BLaER1 (cell line): ENCODE measurements around the gene NEFH.
"Not testable (repeated sequence)": the region's sequence is repeated elsewhere in the genome, so short reads cannot be mapped to it uniquely, and the experiment has no call there.

ENCODE experiments used
- H3K27ac ChIP-seq: shearing (Covaris generic); formaldehyde crosslinking; 2 replicates; pipeline ENCODE4 v1.8.1; 2022
- H3K27me3 ChIP-seq: shearing (Covaris generic); formaldehyde crosslinking; 2 replicates; pipeline ENCODE4 v1.8.1; 2022
- H3K36me3 ChIP-seq: shearing (Covaris generic); formaldehyde crosslinking; 2 replicates; pipeline ENCODE4 v1.8.1; 2022
- H3K4me1 ChIP-seq: shearing (Covaris generic); formaldehyde crosslinking; 2 replicates; pipeline ENCODE4 v1.8.1; 2022
- H3K4me2 ChIP-seq: shearing (Covaris generic); formaldehyde crosslinking; 2 replicates; pipeline ENCODE4 v1.8.1; 2022
- H3K4me3 ChIP-seq: shearing (Covaris generic); formaldehyde crosslinking; 2 replicates; pipeline ENCODE4 v1.8.1; 2022
- H3K9ac ChIP-seq: shearing (Covaris generic); formaldehyde crosslinking; 2 replicates; pipeline ENCODE4 v1.8.1; 2022
- H3K9me3 ChIP-seq: shearing (Covaris generic); formaldehyde crosslinking; 2 replicates; pipeline ENCODE4 v1.8.1; 2022
- H4K20me1 ChIP-seq: shearing (Covaris generic); formaldehyde crosslinking; 2 replicates; pipeline ENCODE4 v1.8.1; 2022
- Cebpa-rat ChIP-seq: shearing (Covaris generic); IDR thresholded peaks from 2 replicates; pipeline ENCODE4 v1.8.1; 2022

Gene NEFH, protein sequence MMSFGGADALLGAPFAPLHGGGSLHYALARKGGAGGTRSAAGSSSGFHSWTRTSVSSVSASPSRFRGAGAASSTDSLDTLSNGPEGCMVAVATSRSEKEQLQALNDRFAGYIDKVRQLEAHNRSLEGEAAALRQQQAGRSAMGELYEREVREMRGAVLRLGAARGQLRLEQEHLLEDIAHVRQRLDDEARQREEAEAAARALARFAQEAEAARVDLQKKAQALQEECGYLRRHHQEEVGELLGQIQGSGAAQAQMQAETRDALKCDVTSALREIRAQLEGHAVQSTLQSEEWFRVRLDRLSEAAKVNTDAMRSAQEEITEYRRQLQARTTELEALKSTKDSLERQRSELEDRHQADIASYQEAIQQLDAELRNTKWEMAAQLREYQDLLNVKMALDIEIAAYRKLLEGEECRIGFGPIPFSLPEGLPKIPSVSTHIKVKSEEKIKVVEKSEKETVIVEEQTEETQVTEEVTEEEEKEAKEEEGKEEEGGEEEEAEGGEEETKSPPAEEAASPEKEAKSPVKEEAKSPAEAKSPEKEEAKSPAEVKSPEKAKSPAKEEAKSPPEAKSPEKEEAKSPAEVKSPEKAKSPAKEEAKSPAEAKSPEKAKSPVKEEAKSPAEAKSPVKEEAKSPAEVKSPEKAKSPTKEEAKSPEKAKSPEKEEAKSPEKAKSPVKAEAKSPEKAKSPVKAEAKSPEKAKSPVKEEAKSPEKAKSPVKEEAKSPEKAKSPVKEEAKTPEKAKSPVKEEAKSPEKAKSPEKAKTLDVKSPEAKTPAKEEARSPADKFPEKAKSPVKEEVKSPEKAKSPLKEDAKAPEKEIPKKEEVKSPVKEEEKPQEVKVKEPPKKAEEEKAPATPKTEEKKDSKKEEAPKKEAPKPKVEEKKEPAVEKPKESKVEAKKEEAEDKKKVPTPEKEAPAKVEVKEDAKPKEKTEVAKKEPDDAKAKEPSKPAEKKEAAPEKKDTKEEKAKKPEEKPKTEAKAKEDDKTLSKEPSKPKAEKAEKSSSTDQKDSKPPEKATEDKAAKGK

DNA sequence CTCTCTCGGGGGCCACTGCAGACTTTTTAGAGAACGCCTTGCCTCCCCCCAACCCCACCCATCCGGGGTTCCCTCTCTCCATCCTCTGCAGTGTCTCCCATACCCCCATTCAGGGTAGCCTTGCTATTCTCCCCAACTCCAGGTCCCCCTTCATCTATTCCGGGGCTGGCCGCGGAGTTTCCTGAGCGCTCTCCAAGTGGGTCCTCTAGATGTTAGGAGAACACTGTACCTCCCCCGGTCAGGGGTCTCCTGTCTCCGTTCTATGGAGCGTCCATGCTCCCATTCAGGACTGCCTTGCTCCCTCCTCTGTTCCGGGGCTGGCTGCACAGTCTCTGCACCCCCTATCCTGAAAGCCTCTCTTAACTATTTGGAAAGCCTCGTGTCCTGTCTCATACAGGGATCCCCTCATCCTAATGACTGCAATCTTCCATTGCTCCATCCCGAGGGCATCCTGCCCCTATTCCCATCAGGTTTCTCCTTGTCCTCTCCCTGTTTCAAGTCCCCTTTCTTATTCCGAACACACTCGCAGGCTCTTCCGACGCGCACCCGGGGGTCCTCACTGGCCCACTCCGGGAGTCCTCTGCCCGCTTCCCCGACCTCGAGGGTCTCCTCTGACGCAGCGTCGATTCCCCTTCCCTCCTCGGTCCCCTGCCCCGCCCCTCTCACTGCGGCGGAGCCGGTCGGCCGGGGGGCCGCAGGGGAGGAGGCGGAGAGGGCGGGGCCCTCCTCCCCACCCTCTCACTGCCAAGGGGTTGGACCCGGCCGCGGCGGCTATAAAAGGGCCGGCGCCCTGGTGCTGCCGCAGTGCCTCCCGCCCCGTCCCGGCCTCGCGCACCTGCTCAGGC is at the start of gene NEFH:
Gene NEFH, plus strand, starts transcription at position 802 of the 845 bp plus-strand sequence. CDS start 45 bp downstream, outside the sequence.
- H3K36me3 ChIP-seq = no peaks in the 10 kb centered on the region
- no peak for TF ChIP-seq Cebpa-rat
- no peak within 1 kb of the TSS for H3K4me2 ChIP-seq
- H3K27ac ChIP-seq = no peak within 1 kb of the TSS
- no peak within 1 kb of the TSS for H3K9ac ChIP-seq
- H3K9me3 ChIP-seq = peaks cover 14% of the 10 kb centered on the region; the same call in 1 of the 2 replicates
- H3K4me1 ChIP-seq = peaks cover 35% of the 10 kb centered on the region
- peaks cover 28% of the 10 kb centered on the region for H4K20me1 ChIP-seq
- H3K27me3 ChIP-seq = peaks cover 20% of the 10 kb centered on the region
- no peak within 1 kb of the TSS for H3K4me3 ChIP-seq

GRCh38 chr22:29431986-29432385 is 48.0 kb upstream of the NEFH start:
- Histone ChIP-seq H3K4me1 (no peaks in the 10 kb centered on the region), H3K27ac (no peak overlapping the region), H3K9me3 (no peaks in the 10 kb centered on the region), H3K36me3 (no peaks in the 10 kb centered on the region), H3K4me3 (no peak overlapping the region), H3K27me3 (no peaks in the 10 kb centered on the region), H3K9ac (no peak overlapping the region), H3K4me2 (no peak overlapping the region), H4K20me1 (no peaks in the 10 kb centered on the region)
- no peak for TF ChIP-seq Cebpa-rat

DNA sequence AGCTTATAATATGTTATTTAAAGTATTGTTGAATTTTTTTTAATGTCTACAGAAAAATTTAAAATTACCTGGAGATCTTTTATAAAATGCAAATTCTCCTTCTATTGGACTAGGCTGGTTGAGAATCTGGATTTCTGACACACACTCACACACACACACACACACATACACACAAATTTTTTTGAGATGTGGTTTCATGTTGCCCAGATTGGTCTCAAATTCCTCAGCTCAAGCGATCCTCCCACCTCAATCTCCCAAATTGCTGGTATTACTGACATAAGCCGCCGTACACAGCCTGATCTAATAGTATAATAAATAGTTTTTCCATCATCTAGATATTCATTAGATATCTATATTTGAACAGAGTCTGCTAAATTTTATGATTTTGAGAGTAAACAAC is 46.2 kb upstream of the NEFH start:
- Histone ChIP-seq H4K20me1 (no peaks in the 10 kb centered on the region), H3K4me2 (no peak overlapping the region), H3K27ac (no peak overlapping the region), H3K27me3 (no peaks in the 10 kb centered on the region), H3K4me1 (no peaks in the 10 kb centered on the region), H3K36me3 (no peaks in the 10 kb centered on the region), H3K9me3 (no peaks in the 10 kb centered on the region), H3K9ac (no peak overlapping the region), H3K4me3 (no peak overlapping the region)
- TF ChIP-seq Cebpa-rat = no peak

DNA sequence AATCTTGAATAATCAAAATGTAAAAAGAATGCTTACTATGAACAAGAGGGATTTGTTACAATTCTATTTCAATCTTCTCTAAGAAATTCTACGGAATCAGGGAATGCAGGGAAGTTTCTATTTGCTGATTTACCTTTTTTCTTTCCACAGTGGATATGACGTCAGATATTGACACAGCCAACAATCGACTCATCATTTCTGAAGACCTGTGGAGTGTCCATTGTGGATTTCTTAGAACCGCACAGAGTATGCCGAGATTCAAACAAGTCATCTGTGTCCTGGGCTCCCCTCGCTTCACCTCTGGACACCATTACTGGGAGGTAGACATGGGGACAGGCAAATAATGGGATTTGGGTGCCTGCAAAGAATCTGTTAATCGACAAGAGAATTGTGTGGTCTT is 45.7 kb upstream of the NEFH start:
- H3K27me3 ChIP-seq = no peaks in the 10 kb centered on the region
- no peak overlapping the region for H3K4me2 ChIP-seq
- H3K9ac ChIP-seq = no peak overlapping the region
- no peak for TF ChIP-seq Cebpa-rat
- no peaks in the 10 kb centered on the region for H3K9me3 ChIP-seq
- no peak overlapping the region for H3K4me3 ChIP-seq
- H3K27ac ChIP-seq = no peak overlapping the region
- H3K36me3 ChIP-seq = no peaks in the 10 kb centered on the region
- no peaks in the 10 kb centered on the region for H4K20me1 ChIP-seq
- H3K4me1 ChIP-seq = no peaks in the 10 kb centered on the region

GRCh38 chr22:29435236-29436136 is 44.5 kb upstream of the NEFH start:
- Histone ChIP-seq H3K27ac (no peak overlapping the region), H4K20me1 (no peaks in the 10 kb centered on the region), H3K4me2 (no peak overlapping the region), H3K4me3 (no peak overlapping the region), H3K9me3 (no peaks in the 10 kb centered on the region), H3K4me1 (no peaks in the 10 kb centered on the region), H3K36me3 (no peaks in the 10 kb centered on the region), H3K27me3 (no peaks in the 10 kb centered on the region), H3K9ac (no peak overlapping the region)
- no peak for TF ChIP-seq Cebpa-rat

DNA sequence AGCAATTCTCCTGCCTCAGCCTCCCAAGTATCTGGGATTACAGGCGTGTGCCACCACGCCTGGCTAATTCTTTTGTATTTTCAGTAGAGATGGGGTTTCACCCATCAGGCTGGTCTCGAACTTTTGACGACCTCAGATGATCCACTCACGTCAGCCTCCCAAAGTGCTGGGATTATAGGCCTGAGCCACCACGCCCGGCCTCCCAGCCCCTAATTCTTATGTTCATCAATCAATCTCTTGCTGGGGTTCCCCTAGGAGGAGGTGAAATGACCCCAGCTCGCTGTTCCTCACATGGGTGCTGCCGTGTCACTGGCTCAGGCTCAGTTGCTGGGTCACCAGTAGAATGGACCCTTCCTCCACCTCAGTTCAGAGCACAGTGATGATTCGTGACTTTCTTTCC is 41.7 kb upstream of the NEFH start, which contains the start of gene RFPL1:
Gene RFPL1, plus strand, starts transcription at position 301 of the 400 bp plus-strand sequence.
- not testable (repeated sequence) for H4K20me1 ChIP-seq, H3K9me3 ChIP-seq, H3K4me3 ChIP-seq, H3K27me3 ChIP-seq, H3K36me3 ChIP-seq, H3K27ac ChIP-seq, H3K4me1 ChIP-seq, H3K9ac ChIP-seq, H3K4me2 ChIP-seq

DNA sequence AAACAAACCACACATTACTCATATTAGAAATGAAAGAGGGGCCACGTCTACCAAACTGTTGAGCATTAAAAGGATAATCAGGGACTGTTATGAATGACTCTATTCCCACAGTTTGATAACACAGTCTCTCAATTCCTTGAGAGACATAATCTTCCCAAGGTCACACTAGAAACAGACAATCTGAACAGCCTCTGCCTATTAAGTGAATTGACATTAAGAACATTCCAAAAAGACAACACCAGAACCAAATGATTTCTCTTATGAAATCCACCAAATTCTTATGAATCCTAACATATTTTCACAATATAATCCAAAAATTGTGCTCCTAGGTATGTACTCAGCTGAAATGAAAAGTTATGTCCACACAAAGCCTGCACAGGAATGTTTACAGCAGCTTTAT is 37.0 kb upstream of the NEFH start:
- Histone ChIP-seq H3K9me3 (no peaks in the 10 kb centered on the region), H3K9ac (no peak overlapping the region), H3K27me3 (no peaks in the 10 kb centered on the region), H3K4me1 (no peaks in the 10 kb centered on the region), H3K4me3 (no peak overlapping the region), H3K36me3 (no peaks in the 10 kb centered on the region), H3K4me2 (no peak overlapping the region), H4K20me1 (no peaks in the 10 kb centered on the region), H3K27ac (no peak overlapping the region)
- no peak for TF ChIP-seq Cebpa-rat

DNA sequence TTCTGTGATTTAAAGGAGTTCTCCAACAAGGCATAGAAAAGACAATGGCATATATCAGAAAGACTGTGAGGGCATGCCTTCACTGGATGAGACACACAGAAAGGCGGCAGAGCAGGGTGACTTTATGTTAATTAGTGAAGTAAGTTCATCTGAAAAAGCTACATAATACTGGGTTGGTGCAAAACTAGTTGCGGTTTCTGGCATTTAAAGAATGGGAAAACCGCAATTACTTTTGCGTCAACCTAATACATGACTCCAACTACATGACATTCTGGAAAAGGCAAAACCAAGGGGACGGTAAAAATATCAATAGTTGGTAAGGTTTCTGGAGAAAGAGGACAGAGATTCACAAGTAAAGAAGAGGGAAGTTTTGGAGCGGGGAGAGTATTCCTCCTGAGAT is 36.6 kb upstream of the NEFH start:
- Histone ChIP-seq H3K4me3 (no peak overlapping the region), H3K27ac (no peak overlapping the region)
- TF ChIP-seq Cebpa-rat = no peak

More for the DNA sequence above, 36.6 kb upstream of the NEFH start:
- Histone ChIP-seq H3K4me2 (no peak overlapping the region), H3K36me3 (no peaks in the 10 kb centered on the region), H3K9ac (no peak overlapping the region), H3K9me3 (no peaks in the 10 kb centered on the region), H3K27me3 (no peaks in the 10 kb centered on the region), H4K20me1 (no peaks in the 10 kb centered on the region), H3K4me1 (no peaks in the 10 kb centered on the region)
